A549 treated with CORT108297 at 1 μM for 4 hours (cell line): ENCODE measurements around the gene RBM20. TPM values are rescaled to one million over a fixed set of nuclear protein-coding genes. Genes with fewer than 3 reads are reported as not detected.

Source experiments
- total RNA-seq: library from RNA; stranded (reverse); fragments of 200-300 nt; extraction: Qiagen RNA extraction; gene quantifications from 5 replicates; pipeline ENCODE4 v1.2.3, GENCODE V29; 2022

The RBM20 gene
- 1.1 to 1.7 TPM (median 1.5 TPM) in 5 replicates for total RNA-seq

GRCh38 chr10:110643653-110644597 is at the start of gene RBM20:
Gene RBM20 (plus strand): TSS chr10:110644336. CDS start chr10:110644455, 119 bp downstream.

GRCh38 chr10:110871298-110872084 is 227.4 kb downstream of the RBM20 start, which contains the start of gene PDCD4:
Gene PDCD4 (plus strand): TSS chr10:110871928. CDS start chr10:110876028, 4,100 bp downstream.

Other genes with a start within 250 kb of the RBM20 start
- 81.6 to 136 TPM (median 112 TPM) in 5 replicates for gene DUSP5, start 146.4 kb upstream of the RBM20 start, total RNA-seq
- 37.9 to 67.9 TPM (median 45.2 TPM) in 5 replicates for gene SMC3, start 76.6 kb upstream of the RBM20 start, total RNA-seq
- gene PDCD4, start 227.6 kb downstream of the RBM20 start, total RNA-seq, result 28.9 to 35.0 TPM (median 29.4 TPM) in 5 replicates